ENCODE measurements around the gene SYNE2.
"Not testable (repeated sequence)": the region's sequence is repeated elsewhere in the genome, so short reads cannot be mapped to it uniquely, and the experiment has no call there.

Gene SYNE2, protein sequence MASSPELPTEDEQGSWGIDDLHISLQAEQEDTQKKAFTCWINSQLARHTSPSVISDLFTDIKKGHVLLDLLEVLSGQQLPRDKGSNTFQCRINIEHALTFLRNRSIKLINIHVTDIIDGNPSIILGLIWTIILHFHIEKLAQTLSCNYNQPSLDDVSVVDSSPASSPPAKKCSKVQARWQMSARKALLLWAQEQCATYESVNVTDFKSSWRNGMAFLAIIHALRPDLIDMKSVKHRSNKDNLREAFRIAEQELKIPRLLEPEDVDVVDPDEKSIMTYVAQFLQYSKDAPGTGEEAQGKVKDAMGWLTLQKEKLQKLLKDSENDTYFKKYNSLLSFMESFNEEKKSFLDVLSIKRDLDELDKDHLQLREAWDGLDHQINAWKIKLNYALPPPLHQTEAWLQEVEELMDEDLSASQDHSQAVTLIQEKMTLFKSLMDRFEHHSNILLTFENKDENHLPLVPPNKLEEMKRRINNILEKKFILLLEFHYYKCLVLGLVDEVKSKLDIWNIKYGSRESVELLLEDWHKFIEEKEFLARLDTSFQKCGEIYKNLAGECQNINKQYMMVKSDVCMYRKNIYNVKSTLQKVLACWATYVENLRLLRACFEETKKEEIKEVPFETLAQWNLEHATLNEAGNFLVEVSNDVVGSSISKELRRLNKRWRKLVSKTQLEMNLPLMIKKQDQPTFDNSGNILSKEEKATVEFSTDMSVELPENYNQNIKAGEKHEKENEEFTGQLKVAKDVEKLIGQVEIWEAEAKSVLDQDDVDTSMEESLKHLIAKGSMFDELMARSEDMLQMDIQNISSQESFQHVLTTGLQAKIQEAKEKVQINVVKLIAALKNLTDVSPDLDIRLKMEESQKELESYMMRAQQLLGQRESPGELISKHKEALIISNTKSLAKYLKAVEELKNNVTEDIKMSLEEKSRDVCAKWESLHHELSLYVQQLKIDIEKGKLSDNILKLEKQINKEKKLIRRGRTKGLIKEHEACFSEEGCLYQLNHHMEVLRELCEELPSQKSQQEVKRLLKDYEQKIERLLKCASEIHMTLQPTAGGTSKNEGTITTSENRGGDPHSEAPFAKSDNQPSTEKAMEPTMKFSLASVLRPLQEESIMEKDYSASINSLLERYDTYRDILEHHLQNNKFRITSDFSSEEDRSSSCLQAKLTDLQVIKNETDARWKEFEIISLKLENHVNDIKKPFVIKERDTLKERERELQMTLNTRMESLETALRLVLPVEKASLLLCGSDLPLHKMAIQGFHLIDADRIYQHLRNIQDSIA (N-terminal part only)
- 1,179 to 1,904 (median 1,551) reads per million in 4 donors for total RNA-seq

- DNase-seq: peak; percentile 59 to 82 (median 73)
These were observed at the start of gene SYNE2 for GRCh38 chr14:63852817-63853731. TSS of gene SYNE2 (plus strand) at chr14:63853004. CDS start at chr14:63909149, 56,145 bp downstream.

DNA sequence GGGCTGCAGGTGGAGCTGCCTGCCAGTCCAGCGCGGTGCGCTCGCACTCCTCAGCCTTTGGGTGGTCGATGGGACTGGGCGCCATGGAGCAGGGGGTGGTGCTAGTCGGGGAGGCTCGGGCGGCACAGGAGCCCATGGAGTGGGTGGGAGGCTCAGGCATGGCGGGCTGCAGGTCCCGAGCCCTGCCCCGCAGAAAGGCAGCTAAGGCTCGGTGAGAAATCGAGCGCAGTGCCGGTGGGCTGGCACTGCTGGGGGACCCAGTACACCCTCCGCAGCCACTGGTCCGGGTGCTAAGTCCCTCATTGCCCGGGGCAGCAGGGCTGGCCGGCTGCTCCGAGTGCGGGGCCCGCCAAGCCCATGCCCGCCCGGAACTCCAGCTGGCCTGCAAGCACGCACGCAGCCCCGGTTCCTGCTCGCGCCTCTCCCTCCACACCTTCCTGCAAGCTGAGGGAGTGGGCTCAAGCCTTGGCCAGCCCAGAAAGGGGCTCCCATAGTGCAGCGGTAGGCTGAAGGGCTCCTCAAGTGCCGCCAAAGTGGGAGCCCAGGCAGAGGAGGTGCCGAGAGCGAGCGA is 49.5 kb upstream of the SYNE2 start:
- not testable (repeated sequence) for DNase-seq

DNA sequence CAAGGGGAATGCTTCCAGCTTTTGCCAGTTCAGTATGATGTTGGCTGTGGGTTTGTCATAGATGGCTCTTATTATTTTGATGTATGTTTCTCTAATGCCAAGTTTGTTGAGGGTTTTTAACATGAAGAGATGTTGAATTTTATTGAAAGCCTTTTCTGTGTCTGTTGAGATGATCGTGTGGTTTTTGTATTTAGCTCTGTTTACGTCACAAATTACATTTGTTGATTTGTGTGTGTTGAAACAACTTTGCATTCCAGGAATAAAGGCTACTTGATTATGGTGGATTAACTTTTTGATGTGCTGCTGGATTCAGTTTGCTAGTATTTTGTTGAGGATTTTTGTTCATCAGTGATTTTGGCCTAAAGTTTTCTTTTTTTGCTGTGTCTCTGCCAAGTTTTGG is 46.7 kb upstream of the SYNE2 start:
- not testable (repeated sequence) for DNase-seq

- not testable (repeated sequence) for DNase-seq
These were observed 41.1 kb upstream of the SYNE2 start for GRCh38 chr14:63811692-63812091.

- DNase-seq: no peak
These were observed 19.1 kb upstream of the SYNE2 start for GRCh38 chr14:63833728-63834127.

DNA sequence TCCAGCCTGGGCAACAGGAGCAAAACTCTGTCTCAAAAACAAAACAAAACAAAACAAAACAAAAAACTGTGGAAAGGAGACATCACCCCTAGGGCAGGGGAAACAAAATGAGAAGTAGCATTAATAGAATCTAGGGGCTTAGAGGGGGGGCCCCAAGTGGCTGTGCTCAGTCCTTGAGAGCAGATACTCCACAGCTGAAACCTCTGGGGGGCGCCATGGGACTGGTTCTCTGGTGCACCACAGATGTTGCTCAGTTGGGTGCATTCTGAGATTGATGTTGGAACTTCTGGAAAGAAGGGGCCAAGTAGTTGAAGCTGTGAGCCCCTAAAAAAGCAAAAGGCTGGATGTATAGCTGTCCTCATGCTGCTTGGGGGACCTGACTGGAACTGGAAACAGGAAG is 11.8 kb upstream of the SYNE2 start:
- DNase-seq: peak; percentile 26 to 63 (median 46)

DNA sequence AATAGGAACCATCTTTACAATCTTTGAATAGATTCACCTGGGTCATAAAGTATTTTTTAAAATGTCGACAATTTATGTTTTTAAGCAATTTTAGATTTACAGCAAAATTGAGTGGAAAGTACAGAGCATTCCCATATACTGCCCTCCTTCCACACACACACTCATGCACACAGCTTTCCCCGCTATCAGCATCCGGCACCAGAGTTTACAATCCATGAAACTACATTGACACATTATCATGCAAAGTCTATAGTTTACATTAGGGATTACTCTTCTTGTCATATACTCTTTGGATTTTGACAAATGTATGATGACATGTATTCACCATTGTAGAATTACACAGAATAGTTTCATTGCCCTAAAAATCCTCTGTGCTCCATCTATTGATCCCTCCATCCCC is 9.0 kb upstream of the SYNE2 start:
- DNase-seq: no peak

DNA sequence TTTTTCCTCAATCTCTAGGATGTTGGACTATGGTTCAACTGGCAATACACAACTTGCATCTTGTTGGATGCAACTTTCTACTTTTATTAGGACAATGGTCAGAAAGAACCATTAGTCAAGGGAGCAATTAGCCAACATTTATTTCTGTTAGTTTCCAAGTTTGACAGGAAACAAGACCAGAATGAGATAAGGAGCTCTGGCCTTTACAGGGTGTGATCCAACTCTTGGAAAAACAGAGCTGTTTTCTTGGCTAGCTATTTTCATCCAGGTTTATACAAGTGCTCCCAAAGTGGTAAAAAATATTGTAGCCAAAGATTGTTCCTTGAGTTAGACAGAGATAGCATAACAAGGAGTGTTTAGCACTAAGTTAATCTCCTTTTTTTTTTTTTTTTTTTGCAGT is 3.9 kb upstream of the SYNE2 start:
- DNase-seq: no peak

GRCh38 chr14:63852271-63852816 is 460 bp upstream of the SYNE2 start:
- no peak for DNase-seq

GRCh38 chr14:63853831-63854293 is 1.1 kb downstream of the SYNE2 start:
- peak; percentile 26 to 68 (median 49) for DNase-seq

- DNase-seq: no peak
These were observed 1.5 kb downstream of the SYNE2 start for GRCh38 chr14:63854330-63854729.

- no peak for DNase-seq
These were observed 2.5 kb downstream of the SYNE2 start for GRCh38 chr14:63855281-63855680.

- DNase-seq: peak in 3 of 5 donors; percentile 10 to 74 (median 28)
These were observed 4.7 kb downstream of the SYNE2 start for GRCh38 chr14:63857466-63858030.

DNA sequence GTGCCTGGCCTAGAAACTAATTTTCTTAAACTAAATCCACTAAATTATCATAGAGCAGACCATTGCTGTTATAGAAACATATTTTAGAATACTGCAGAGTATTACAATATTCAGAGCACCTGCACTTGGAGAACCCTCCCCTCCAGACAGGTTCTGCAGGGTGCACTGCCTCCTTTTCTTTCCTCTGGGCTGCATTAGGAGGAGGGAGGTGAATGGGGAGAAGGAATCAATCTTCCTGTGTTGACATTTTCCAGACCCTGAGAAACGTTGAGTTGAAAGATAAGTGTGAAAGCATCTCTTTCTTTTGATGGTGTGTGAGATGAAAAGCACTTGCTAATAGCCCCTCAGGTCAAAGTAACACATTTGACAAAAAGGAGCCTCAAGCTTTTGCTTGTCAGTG is 7.3 kb downstream of the SYNE2 start:
- no peak for DNase-seq

GRCh38 chr14:63862163-63862562 is 9.4 kb downstream of the SYNE2 start:
- DNase-seq: no peak

DNA sequence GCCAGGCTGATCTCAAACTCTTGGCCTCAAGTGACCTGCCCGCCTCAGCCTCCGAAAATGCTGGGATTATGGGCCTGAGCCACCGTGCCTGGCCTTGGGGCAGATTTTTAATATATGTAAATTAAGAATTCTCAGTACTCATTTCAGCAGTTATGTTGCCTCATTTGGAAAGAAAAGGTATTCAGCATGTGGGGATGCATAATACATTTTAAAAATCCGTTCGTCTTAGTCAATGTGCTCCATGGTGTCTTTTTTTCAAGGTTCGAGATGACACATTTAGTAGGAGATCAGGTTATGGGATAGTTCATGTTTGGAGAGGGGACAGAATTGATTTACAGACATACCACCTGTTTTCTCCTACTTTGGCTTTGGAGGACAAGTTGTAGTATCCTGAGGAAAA is 10.2 kb downstream of the SYNE2 start:
- DNase-seq: no peak

DNA sequence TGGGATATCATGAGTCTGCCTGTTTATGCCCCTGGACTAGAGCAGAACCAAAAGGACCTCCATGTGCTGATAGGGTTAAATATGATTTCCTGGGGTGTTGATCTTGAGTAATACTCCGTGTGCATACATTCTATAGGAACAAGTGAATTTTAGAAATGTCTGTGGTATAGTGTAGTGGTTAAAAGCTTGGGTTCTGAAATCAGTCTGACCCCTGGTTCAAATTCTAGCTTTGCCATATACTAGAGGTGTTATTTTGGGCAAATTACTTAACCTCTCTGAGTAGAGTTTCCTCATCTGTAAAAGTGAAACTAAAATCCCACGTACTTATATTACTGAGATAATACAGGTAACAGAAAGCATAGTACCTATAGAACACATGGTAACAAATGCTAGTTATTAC is 12.0 kb downstream of the SYNE2 start:
- not testable (repeated sequence) for DNase-seq

GRCh38 chr14:63867933-63868921 is 15.4 kb downstream of the SYNE2 start:
- peak in 2 of 5 donors; percentile 4 to 33 for DNase-seq

Data from T-helper 1 cell (primary cell).